H9 (cell line): Measurements from ENCODE around the gene CAGE1. TPM values are rescaled to one million over a fixed set of nuclear protein-coding genes. Genes with fewer than 3 reads are reported as not detected.
"Not testable (repeated sequence)": the region's sequence is repeated elsewhere in the genome, so short reads cannot be mapped to it uniquely, and the experiment has no call there.

ENCODE experiments used
- DNase-seq: peaks from one replicate; pipeline ENCODE4 v3.0.0-alpha.2; 2017
- H2AFZ ChIP-seq: one replicate; pipeline ENCODE4 v1.6.1; 2013; ENCODE audit warnings: mild to moderate bottlenecking, low read length, control low read depth, moderate library complexity
- H2AK5ac ChIP-seq: 2 replicates; pipeline ENCODE4 v1.6.1; 2013; ENCODE audit warnings: low read length, control low read depth, mixed read lengths; ENCODE audit not compliant: insufficient read length
- H2BK120ac ChIP-seq: one replicate; pipeline ENCODE4 v1.6.1; 2013; ENCODE audit warnings: low read depth, mild to moderate bottlenecking, low read length, control low read depth, inconsistent platforms; ENCODE audit not compliant: poor library complexity, severe bottlenecking
- H2BK12ac ChIP-seq: 2 replicates; pipeline ENCODE4 v1.6.1; 2013; ENCODE audit warnings: low read length, control low read depth, mixed read lengths, low read depth; ENCODE audit not compliant: insufficient read length
- H2BK15ac ChIP-seq: 2 replicates; pipeline ENCODE4 v1.6.1; 2013; ENCODE audit warnings: low read depth, low read length, control low read depth
- H2BK20ac ChIP-seq: one replicate; pipeline ENCODE4 v1.6.1; 2013; ENCODE audit warnings: low read depth, mild to moderate bottlenecking, low read length, control low read depth, inconsistent platforms; ENCODE audit not compliant: poor library complexity, severe bottlenecking
- H2BK5ac ChIP-seq: 2 replicates; pipeline ENCODE4 v1.6.1; 2013; ENCODE audit warnings: low read length, control low read depth, mixed read lengths; ENCODE audit not compliant: insufficient read length
- H3K14ac ChIP-seq: 2 replicates; pipeline ENCODE4 v1.6.1; 2013; ENCODE audit warnings: low read length, control low read depth; ENCODE audit not compliant: insufficient read depth
- H3K18ac ChIP-seq: 2 replicates; pipeline ENCODE4 v1.6.1; 2013; ENCODE audit warnings: low read depth, mild to moderate bottlenecking, mixed read lengths, low read length, control low read depth; ENCODE audit not compliant: insufficient read length
- H3K23ac ChIP-seq: 2 replicates; pipeline ENCODE4 v1.6.1; 2013; ENCODE audit warnings: low read length, control low read depth, mixed read lengths, low read depth; ENCODE audit not compliant: insufficient read length
- H3K23me2 ChIP-seq: 2 replicates; pipeline ENCODE4 v1.6.1; 2013; ENCODE audit warnings: low read depth, mild to moderate bottlenecking, mixed read lengths, low read length, control low read depth; ENCODE audit not compliant: insufficient read length, poor library complexity, severe bottlenecking
- H3K27ac ChIP-seq: 2 replicates; pipeline ENCODE4 v1.5.1; 2013; ENCODE audit warnings: low read length, control low read depth, mixed read lengths, low read depth; ENCODE audit not compliant: insufficient read length
- H3K27me3 ChIP-seq: 2 replicates; pipeline ENCODE4 v1.6.1; 2013; ENCODE audit warnings: low read length, control low read depth, inconsistent platforms; ENCODE audit not compliant: insufficient read depth
- H3K4ac ChIP-seq: 2 replicates; pipeline ENCODE4 v1.6.1; 2013; ENCODE audit warnings: low read depth, mild to moderate bottlenecking, control low read depth, inconsistent platforms, low read length, moderate library complexity
- H3K4me1 ChIP-seq: 2 replicates; pipeline ENCODE4 v1.6.1; 2013; ENCODE audit warnings: low read length, control low read depth, inconsistent platforms; ENCODE audit not compliant: insufficient read depth
- H3K4me2 ChIP-seq: 2 replicates; pipeline ENCODE4 v1.6.1; 2013; ENCODE audit warnings: low read length, control low read depth, mixed read lengths; ENCODE audit not compliant: insufficient read length, insufficient read depth
- H3K56ac ChIP-seq: 2 replicates; pipeline ENCODE4 v1.6.1; 2013; ENCODE audit warnings: low read depth, mild to moderate bottlenecking, mixed read lengths, low read length, control low read depth; ENCODE audit not compliant: insufficient read length
- H3K79me1 ChIP-seq: 2 replicates; pipeline ENCODE4 v1.6.1; 2013; ENCODE audit warnings: low read depth, mild to moderate bottlenecking, moderate library complexity, low read length, control low read depth, inconsistent platforms; ENCODE audit not compliant: insufficient read depth, poor library complexity, severe bottlenecking
- H3K79me2 ChIP-seq: 2 replicates; pipeline ENCODE4 v1.6.1; 2013; ENCODE audit warnings: low read length, control low read depth, inconsistent platforms; ENCODE audit not compliant: insufficient read depth
- H3K9ac ChIP-seq: 2 replicates; pipeline ENCODE4 v1.6.1; 2013; ENCODE audit warnings: low read length, control low read depth, mixed read lengths; ENCODE audit not compliant: insufficient read length; ENCODE audit errors: extremely low read depth
- H3K9me3 ChIP-seq: one replicate; pipeline ENCODE4 v1.6.1; 2013; ENCODE audit warnings: low read depth, low read length, inconsistent platforms; ENCODE audit not compliant: control insufficient read depth
- H3T11ph ChIP-seq: one replicate; pipeline ENCODE4 v1.6.1; 2013; ENCODE audit warnings: mild to moderate bottlenecking, low read length, control low read depth, inconsistent platforms
- H4K20me1 ChIP-seq: one replicate; pipeline ENCODE4 v1.6.1; 2013; ENCODE audit not compliant: control insufficient read depth, insufficient read length, insufficient read depth
- H4K5ac ChIP-seq: 2 replicates; pipeline ENCODE4 v1.6.1; 2013; ENCODE audit warnings: low read depth, mild to moderate bottlenecking, mixed read lengths, low read length, control low read depth; ENCODE audit not compliant: insufficient read length
- H4K8ac ChIP-seq: replicated peaks from 2 replicates; pipeline ENCODE4 v1.6.1; 2013; ENCODE audit warnings: low read length, control low read depth, mixed read lengths, low read depth; ENCODE audit not compliant: insufficient read length
- H4K91ac ChIP-seq: 2 replicates; pipeline ENCODE4 v1.6.1; 2013; ENCODE audit warnings: low read depth, mild to moderate bottlenecking, moderate library complexity, mixed read lengths, low read length, control low read depth; ENCODE audit not compliant: insufficient read length
- H3K27ac Mint-ChIP-seq, 3 experiments: 2 replicates in 2 of 3; 3 replicates in 1 of 3; pipeline ENCODE4 v1.8.0; 2020 to 2021; ENCODE audit warnings: mixed read lengths in 3 of 3, mild to moderate bottlenecking in 1 of 3, moderate library complexity in 1 of 3
- H3K27me3 Mint-ChIP-seq: 2 replicates; pipeline ENCODE4 v1.8.0; 2021; ENCODE audit warnings: low read depth, mild to moderate bottlenecking, moderate library complexity, mixed read lengths
- H3K36me3 Mint-ChIP-seq, 3 experiments: 2 replicates in 2 of 3; 3 replicates in 1 of 3; pipeline ENCODE4 v1.8.0; 2020 to 2021; ENCODE audit warnings: low read depth in 3 of 3, mixed read lengths in 3 of 3; ENCODE audit not compliant: insufficient read depth in 1 of 3
- H3K4me1 Mint-ChIP-seq, 2 experiments: 2 replicates each; pipeline ENCODE4 v1.8.0; 2020; ENCODE audit warnings: mixed read lengths in 2 of 2
- H3K4me3 Mint-ChIP-seq, 2 experiments: 2 replicates in 1 of 2; 3 replicates in 1 of 2; pipeline ENCODE4 v1.8.0; 2020 to 2021; ENCODE audit warnings: mild to moderate bottlenecking in 2 of 2, mixed read lengths in 2 of 2, moderate library complexity in 1 of 2
- H3K9me3 Mint-ChIP-seq, 2 experiments: 2 replicates in 1 of 2; 3 replicates in 1 of 2; pipeline ENCODE4 v1.8.0; 2020; ENCODE audit warnings: mild to moderate bottlenecking in 2 of 2, mixed read lengths in 2 of 2, moderate library complexity in 1 of 2
- WGBS: extraction: QIAGEN DNeasy Blood & Tissue Kit; methylation state at CpG from one replicate; pipeline ENCODE4 v1.1.7; 2013; ENCODE audit warnings: missing lambda C conversion rate, low lambda C conversion rate, mixed read lengths; ENCODE audit not compliant: insufficient read length; ENCODE audit errors: extremely low coverage; 5-methylcytosine and 5-hydroxymethylcytosine counted together
- total RNA-seq: library from RNA; stranded (reverse); gene quantifications from 2 replicates; pipeline ENCODE4 v1.2.1, GENCODE V29; 2021

The CAGE1 gene
- total RNA-seq, 1 experiment from 2014 or later, result 0.28 TPM

GRCh38 chr6:7319406-7319805 lies 70.1 kb downstream of the CAGE1 start:
- not testable (repeated sequence) for DNase-seq, H2AFZ ChIP-seq, H3K36me3 Mint-ChIP-seq, H4K8ac ChIP-seq, H3K27me3 Mint-ChIP-seq, H3T11ph ChIP-seq, H3K23ac ChIP-seq, H2BK5ac ChIP-seq, H2BK20ac ChIP-seq, H3K9me3 ChIP-seq, H4K5ac ChIP-seq, H3K4ac ChIP-seq, H2BK15ac ChIP-seq, H2AK5ac ChIP-seq, H3K27ac ChIP-seq, H3K4me2 ChIP-seq, H4K20me1 ChIP-seq, H3K27me3 ChIP-seq, H3K4me3 Mint-ChIP-seq, H3K79me2 ChIP-seq, H2BK12ac ChIP-seq, H2BK120ac ChIP-seq, H3K27ac Mint-ChIP-seq, H3K14ac ChIP-seq, H3K9me3 Mint-ChIP-seq, H3K23me2 ChIP-seq, H3K9ac ChIP-seq, H4K91ac ChIP-seq, H3K4me1 Mint-ChIP-seq, H3K4me1 ChIP-seq, H3K18ac ChIP-seq, H3K56ac ChIP-seq, H3K79me1 ChIP-seq
- no CpG with 5 or more reads among the region's 2 CpGs for WGBS
